Lung microvascular endothelial cell (primary cell): ENCODE measurements around the gene NKX1-2. TPM values are rescaled to one million over a fixed set of nuclear protein-coding genes. Genes with fewer than 3 reads are reported as not detected.

ENCODE experiments used
- DNase-seq, 2 donors: peaks; one replicate each; pipeline versions ENCODE4 v3.0.0 to v3.0.0-alpha.2; 2010; ENCODE audit warnings: low read depth in 2 of 2
- total RNA-seq: library from RNA; depleted of rRNA; stranded (reverse); fragments of >200 nt; gene quantifications from 2 replicates; pipeline ENCODE4 v1.2.1, GENCODE V29; 2014

The NKX1-2 gene
- total RNA-seq, 1 donor from 2014 or later: not detected

DNA sequence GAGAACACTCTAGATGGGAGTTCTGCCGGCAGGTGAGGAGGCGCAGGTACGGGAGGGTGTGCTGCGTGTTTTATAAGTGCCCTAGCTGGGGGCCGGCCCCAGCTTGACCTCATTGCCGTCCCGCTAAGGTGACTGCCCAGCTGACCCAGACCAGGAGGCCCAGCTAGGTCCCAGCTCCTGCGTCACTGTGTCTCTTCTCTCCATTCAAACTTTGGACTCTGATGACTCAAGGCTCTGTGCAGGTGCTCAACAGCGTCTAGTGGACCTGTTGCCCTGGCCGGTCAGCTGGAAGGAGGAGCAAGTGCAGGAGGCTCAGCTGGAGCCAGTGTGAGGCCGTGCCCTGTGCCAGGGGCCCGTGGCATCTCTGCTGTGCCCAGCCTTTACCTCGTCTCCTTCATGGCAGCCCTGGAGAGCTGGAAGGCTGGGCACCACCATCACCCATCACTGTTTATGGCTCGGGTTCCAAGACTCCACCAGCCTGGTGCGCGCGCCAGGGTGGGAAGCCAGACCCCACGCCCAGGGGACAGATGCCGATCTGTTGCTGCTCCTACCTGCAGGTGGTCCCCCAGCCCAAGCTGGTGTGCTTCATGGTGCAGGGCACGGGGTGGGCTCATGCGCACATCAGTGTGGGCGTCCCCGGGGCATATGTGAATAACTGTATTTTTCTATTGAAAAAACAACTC lies 26.3 kb upstream of the NKX1-2 start:
- no peak for DNase-seq

DNA sequence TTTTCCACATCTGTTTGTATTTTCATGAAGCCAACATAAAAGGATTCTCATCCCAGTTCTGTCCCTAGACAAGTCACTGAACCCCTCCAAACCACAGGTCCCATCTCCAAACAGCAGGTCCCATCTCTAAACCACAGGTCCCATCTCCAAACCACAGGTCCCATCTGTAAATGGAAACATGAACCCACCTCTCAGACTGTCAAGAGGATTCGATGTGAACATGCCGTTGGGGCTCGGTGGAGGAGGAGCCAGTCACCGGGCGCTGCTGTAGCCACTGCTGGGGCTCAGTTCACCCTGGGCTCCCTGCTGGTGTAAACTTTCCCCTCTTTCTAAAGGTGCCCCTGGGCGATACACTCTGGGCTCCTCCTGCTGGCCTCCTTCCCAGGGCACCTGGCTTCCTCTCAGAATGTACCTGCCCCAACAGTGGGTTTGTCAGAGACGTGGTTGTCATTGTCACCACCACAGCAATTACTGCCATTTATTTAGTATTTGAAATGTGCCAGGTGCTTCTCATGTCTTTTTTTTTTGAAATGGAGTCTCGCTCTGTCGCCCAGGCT lies 24.8 kb upstream of the NKX1-2 start:
- no peak for DNase-seq

DNA sequence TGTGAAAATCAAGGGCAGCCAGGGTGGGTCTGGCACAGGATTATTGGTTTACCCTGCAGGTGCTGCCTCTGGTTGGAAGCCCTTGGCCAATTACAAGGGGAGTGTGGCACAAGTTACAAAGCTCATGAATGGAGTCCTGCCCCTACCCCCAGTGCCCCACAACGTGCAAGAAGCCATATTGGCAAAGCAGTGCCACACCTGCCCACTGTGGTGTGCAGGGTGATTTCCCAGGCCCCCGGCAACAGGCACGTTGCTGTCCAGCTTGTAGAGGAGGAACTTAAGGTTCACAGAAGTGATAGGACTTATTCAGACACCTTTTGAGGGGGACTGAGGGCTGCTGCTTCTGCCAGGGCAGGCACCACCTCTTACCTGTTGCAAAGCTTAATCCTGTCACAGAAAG lies 23.2 kb upstream of the NKX1-2 start:
- DNase-seq: no peak

DNA sequence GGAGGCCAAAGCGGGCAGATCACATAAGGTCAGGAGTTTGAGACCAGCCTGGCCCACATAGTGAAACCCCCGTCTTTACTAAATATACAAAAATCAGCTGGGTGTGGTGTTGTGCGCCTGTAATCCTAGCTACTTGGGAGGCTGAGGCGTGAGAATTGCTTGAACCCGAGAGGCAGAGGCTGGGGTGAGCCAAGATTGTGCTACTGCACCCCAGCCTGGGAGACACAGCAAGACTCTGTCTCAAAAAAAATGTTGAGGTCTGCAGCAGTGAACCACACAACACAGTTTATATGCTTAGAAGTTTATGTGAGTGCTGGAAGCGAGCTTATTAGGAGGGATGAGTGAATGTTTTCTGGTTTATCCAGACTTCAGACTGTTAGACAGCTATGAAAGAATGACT lies 22.2 kb upstream of the NKX1-2 start:
- no peak for DNase-seq

DNA sequence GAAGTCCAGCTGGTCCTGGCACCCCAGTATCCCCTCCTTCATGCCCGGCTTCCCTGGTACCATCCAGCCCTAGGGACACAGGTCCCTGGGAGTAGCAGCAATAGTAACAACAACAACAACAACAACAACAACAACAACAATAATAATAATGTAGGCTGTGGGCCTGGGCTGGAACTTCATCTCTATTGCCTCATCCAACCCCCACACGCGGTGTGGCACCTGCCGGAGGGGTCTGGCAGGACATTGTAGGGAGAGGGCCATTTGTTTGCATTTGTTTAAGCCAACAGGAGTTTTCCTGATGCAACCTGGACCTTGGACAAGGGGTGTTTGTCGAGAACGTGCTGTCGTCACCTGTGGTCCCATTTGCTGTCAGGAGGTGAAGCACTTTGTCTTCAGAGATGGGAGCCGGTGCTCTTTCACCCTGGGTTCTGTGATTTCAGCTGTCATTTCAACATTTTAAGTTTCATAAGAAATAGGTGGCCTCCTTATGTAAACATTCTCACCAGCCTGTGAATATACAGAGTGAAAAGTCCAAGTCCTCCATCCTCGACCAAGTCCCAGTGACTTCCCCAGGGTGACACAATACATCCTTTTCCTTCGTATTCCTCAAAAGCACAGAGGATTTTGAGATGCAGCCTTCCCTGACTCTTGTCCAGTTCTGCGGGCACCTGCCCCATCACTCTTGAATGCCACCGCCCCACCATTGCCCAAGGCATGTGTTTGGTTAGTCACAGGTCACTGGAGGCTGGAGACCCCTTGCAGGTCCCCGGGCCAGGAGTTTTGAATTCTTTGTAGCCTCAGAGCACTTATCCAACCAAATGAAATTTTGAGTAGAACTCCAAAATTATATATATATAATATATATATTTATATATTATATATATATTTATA lies 21.0 kb upstream of the NKX1-2 start:
- no peak for DNase-seq

DNA sequence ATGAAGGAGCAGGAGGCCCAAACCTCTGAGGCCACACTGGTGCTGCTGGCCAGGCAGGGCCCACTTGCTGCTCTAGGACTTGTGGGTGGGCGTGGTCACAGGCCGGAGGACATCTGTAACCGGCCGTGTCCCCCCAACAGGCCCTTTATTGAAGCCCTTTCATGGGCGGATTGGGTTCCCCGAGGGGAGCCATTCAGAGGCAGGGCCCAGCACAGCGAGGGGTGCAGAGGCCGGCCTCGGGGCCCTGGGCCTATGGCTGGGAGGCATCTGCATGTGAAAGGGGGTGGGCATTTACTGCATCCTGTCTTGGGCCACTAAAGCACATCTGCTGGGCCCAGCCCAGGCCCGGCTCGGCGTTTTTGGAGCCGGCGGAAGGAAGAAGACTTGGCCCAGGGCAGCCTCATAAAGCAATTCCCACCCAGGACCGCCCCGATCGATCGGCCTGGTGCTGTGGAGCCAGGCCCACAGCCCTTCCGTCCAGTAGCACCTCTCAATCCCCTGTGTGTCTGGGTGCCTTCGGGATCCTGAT lies 20.2 kb upstream of the NKX1-2 start:
- DNase-seq: no peak

DNA sequence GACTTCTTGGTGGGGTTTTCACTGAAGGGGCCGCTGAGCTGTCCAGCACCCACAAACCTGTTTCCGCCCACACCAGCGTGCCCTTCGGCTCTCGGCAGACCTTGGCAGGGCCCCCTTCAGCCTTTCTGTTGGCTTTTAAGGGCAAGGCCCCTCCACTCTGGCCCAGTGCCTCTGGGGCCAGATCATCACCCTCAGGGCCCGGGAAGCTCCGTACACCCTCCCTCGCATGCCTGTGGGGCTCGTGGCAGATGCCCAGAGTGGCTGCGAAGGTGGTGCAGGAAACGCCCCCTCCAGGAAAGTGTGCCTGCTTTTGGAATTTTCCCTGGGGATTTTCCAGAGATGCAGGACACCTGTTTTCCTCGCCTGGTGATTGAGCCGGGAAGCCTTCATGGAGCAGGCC lies 18.8 kb upstream of the NKX1-2 start:
- DNase-seq: no peak

DNA sequence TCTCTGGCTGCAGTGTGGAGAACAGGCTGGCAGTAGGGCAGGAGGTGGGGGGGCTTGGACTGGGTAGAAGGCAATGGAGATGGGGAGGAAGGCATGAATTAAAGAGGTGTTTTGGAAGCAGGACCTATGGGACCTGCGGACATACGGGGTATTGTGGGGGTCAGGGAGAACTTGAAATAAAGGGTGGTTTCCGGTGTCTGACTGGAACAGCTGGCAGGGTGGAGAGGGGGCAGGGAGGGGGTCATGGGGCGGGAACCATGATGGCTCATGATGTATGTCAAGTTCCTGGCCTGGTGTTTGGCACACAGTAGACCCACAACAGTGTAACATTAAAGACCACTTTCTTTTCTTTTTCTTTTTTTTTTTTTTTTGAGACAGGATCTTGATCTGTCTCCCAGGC lies 17.3 kb upstream of the NKX1-2 start:
- DNase-seq: no peak

DNA sequence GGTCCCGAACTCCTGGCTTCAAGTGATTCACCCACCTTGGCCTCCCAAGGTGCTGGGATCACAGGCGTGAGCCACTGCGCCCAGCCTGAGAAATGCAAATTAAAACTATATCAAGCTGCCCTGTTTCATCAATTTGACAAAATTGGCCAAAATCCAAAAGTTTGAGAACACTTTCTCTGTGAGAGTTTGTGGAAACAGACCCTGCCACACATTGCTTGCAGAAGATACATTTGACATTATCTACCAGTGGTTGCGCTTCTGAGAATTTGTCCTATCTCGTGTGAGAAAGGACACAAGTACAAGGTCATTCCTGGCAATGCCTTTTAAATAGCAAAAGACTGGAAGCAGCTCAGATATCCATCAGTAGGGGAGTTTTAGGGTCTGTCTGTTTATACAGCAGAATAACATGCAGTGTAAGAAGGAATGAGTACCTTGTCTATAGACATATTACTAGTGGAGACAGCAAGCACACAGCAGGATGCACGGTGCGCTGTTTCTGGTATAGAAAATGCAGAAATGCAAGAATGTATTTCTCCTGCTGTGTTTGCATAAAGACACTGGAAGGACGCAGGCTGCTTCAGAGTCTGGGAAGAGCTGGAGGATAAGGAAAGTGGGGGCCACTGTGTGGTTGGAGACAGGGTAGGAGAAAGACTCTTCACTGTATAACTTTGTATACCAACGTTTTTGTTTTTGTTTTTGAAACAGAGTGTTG lies 16.1 kb upstream of the NKX1-2 start:
- no peak for DNase-seq

DNA sequence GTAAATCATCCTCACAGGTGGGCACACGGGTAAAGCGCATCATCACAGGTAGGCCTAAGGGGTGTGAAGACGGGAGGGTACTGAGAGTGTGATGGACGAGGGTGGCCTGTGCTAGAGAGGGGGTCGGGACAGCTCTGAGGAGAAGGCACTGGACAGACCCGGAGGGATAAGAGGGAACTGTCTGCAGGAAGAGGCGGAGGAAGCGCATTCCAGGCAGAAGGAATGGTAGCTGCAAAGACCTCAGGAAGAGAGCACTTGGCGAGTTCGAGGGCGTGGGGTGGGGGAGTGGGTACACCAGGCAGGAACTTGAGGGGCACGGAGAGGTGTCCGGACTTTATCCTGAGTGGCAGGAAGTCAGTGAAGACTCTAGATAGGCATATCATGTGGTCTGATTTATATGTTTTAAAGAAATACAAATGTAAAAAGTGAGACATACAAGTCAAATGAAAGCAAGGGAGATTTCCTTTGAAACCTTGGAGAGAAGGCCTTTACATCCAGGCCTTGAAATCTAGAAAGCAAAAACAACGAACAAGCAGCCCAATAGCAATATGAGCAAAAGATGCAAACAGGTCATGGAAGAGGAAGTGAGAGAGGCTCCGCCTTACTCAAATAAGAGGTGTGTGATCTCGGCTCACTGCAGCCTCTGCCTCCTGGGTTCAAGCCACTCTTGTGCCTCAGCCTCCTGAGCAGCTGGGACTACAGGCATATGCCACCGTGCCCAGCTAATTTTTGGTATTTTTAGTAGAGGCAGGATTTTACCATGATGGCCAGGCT lies 15.4 kb upstream of the NKX1-2 start:
- DNase-seq: no peak

DNA sequence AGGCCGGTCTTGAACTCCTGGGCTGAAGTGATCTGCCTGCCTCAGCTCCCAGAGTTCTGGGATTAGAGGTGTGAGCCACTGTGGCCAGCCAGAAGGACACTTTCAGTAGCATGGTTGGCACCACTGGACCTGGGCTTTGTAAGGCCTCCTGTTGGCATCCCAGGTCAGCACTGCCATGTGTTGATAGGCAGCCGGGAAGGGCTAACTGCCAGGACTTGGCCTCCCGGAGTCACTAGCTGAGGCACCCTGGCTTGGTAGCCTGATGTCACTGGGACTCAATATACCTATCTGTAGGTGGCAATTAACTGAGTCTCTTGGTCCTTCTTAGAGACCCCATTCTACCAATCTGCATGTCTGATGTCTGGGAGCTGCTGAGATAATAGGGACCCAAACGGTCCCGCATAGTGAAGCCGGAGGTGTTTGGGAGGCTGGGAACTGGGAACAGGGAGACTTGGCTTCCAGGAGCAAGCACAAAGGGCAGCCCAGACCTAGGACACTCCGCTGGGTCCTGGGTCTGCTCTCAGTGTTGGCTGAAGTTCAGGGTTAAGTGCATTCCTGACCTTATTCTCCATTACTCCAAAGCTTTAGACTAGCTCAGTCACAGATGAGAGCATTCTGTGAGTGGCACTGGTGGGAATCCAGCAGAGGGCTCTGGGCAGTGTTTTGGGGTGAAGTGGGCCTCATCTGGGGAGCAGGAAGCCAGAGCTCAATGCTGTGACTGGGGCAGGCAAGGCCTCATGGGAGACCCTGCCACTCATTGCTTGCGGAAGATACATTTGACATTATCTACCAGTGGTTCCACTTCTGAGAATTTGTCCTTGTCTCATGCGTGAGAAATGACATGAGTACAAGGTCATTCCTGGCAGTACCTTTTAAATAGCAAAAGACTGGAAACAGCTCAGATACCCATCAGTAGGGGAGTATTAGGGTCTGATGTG lies 14.5 kb upstream of the NKX1-2 start:
- DNase-seq: no peak

DNA sequence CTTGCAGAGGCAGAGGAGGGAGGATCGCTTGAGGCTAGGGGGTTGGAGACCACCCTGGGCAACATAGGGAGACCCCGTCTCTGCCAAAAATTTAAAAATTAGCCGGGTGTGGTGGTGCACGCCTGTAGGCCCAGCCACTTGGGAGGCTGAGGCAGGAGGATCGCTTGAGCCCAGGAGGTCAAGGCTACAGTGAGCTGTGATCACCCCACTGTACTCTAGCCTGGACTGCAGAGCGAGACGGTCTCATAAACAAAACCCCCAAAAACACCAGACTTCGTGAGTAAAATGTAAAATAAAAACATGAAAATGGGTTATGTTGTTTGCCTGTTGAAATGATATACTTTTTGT lies 12.5 kb upstream of the NKX1-2 start:
- DNase-seq: no peak

DNA sequence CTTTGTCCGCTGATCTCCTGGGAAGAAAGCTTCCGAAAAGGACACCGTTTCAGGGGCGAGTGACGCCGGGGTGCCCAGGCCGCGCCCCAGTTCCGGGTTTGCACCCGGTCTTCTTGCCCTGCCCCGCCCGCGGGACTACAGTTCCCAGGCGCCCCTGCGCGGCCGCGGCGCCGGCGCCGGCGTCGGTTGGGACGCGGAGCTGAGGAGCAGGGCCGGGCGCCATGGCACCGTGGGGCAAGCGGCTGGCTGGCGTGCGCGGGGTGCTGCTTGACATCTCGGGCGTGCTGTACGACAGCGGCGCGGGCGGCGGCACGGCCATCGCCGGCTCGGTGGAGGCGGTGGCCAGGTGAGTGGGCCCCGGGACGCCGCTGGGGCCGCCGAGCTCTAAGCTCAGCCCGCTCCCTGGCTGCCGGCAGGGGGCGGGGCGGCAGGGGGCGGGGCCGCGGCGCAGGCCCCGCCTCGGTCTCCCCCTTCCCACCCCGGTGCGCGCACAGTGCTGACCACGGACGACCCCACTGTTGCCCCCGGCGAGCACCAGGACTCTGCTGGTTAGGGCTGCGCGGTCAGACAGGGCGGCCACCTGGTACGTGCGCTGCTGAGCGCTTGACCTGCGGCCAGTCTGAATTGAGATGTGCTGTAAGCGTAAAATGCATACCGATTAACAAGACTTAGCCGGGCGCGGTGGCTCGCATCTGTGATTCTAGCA lies 12.0 kb upstream of the NKX1-2 start, which contains the start of gene LHPP:
Gene LHPP (plus strand): TSS at position 182 of the 706 bp plus-strand sequence. CDS start 40 bp downstream, at position 222.
- DNase-seq: peak; percentile 79

DNA sequence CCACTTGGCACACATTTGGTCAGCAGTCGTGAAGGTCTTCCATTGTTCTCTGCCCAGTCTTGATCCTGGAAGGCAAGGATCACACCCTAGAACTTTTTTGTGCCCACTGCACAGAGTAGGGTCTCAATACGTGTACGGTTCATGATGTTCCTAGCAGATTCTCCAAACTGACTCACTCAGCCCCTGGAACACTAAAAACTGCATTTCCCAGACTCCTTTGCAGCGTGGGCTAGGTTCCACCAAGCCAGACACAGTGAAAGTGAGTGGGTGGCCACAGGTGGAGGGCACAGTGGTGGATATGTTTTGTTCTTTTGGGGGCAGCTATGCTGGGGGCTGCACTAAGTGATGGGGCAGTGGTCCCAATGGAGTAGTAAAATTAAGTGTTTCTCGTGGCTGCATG lies 10.3 kb upstream of the NKX1-2 start:
- DNase-seq: no peak

DNA sequence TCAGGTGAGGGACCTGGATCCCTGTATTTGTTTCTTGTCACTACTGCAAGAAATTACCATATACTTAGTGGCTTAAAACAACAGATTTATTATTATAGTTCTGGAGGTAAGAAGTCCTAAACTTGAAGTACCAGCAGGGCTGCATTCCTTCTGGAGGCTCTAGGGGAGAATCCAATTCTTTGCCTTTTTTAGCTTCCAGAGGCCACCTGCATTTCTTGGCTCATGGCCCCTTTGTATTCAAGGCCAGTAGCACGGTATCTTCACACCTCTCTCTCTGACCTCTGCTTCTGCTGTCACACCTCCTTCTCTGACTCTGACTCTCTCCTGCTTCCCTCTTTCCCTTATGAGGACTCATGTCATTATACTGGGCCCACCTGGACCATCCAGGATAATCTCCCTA lies 9.6 kb upstream of the NKX1-2 start:
- DNase-seq: no peak

DNA sequence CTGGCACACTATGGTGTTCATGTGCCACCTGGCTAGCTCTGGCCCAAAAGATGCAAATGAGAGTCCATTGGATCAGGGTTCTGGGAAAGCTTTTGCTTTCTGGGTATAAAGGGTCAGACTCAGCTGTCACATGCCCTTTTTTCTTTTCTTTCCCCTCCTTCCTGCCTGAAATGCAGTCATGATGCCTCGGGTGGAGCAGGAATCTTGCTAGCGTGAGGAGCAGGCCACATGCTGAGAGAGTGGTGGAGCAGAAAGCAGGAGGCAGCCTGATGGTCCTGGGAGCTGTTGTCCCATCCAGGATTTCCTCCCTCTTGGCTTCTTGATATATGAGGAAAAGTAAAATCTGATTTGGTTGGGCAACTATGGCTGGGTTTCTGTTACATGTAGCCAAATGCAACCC lies 9.1 kb upstream of the NKX1-2 start:
- DNase-seq: no peak

DNA sequence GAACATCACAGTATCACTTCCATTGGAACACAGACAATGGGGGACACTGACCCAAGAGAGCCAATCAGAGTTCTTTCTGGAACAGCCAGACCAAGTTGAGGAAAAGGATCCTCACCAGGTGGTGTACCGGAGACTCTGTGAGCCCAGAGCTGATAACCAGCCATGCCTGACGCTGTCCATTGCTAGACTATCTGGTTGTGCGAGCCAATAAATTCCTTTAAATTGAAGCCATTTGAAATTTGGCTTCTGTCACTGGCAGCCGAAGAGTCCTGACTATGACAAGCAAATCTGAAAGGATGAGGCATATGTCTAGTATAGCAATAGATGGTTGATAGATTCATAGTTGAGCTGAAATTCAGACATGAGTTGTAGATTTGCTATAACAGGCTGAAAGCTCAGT lies 8.6 kb upstream of the NKX1-2 start:
- no peak for DNase-seq

DNA sequence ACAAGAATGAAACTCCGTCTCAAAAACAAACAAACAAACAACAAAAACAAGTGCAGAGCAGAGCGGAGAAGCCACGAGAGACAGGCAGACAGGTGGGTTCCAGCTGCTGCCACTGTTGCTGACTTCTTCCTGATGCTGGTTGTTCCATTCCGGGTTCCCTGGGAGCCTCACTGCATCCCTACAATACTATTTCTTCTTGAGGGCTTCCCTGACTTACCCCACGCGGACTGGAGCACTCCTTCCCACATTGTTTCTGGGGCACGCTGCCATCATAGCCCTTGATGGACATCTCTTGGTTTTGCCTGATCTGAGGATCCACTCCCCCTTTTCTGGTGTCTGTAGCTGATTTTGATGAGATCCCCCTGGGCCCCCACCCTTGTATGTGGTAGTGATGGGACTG lies 5.6 kb upstream of the NKX1-2 start:
- no peak for DNase-seq

DNA sequence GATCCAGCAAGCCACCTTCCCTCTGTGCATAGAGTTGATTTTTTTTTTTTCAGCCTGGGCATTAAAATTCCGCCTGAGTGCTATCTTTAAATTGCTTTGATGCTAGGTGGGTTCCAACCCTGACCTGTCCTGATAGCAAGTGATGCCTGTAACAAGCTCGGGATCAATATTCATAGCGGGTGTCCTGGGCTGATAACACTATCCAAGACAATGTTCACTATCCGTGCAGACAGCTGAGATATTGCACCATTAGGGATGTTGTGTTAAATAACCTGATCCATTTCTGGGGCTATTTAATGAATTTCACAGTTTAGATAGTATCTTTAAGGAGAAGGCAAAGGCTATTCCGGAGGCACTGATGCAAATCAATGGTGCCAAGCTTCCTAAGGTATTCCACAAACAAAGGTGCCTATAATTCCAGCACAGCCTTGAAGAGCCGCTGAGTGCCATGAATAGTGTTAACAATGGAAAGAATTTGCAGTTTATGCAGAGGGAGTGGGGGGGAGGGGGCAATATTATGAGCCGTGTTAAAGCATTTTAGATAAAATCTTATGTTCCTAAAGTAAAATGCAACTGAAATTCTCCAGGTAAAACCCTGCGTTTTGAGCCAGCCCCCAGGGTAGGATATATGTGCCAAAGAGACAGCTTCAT lies 4.2 kb upstream of the NKX1-2 start:
- no peak for DNase-seq
